Activated T-helper 1 cell treated with anti-CD3 and anti-CD28 coated beads, Interleukin-2, amount 50 U/mL, for 16 hours (primary cell): ENCODE results near the gene ZNF559.
"Not testable (repeated sequence)": the region's sequence is repeated elsewhere in the genome, so short reads cannot be mapped to it uniquely, and the experiment has no call there.

Experiments used
- DNase-seq, 2 donors: peaks; one replicate each; pipeline ENCODE4 v3.0.0-alpha.2; 2020; ENCODE audit warnings: low read depth in 1 of 2, low spot score in 1 of 2

The ZNF559 gene

DNA sequence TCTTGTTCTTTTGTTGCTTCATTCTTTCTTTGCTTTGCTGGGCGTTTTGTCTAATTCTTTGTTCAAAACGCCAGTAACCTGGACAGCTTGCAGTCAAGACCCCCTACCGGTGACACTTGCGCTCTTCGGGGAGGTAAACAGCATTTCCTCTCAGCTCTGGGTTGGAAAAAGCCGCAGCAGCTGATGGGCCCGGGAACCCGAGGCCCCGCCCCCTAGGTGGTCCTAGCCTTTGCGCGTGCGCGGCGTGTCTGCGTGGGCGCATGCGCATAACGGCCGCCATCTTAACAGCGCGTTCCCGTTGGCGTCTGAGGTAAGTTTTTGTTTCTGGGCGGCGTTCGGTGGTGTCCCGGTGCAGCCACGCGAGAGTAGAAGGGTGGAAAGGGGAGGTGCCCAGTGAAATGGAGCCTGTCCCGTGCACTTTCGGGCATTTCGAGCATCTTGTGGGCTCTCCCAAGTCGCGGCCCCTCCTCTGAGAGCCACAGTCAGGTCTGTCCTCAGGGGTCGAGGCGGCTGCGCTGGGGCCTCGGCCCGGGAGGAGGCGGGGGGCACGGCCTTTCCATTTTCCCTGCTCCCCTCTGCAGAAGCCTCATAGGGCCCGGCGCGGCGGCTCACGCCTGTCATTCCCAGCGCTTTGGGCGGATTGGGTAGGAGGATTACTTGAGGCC is at the start of gene ZNF559:
Gene ZNF559, plus strand, starts transcription at position 261 of the 665 bp plus-strand sequence. CDS start 14,371 bp downstream, outside the sequence.
- DNase-seq, result peak; percentile 94 to 95

DNA sequence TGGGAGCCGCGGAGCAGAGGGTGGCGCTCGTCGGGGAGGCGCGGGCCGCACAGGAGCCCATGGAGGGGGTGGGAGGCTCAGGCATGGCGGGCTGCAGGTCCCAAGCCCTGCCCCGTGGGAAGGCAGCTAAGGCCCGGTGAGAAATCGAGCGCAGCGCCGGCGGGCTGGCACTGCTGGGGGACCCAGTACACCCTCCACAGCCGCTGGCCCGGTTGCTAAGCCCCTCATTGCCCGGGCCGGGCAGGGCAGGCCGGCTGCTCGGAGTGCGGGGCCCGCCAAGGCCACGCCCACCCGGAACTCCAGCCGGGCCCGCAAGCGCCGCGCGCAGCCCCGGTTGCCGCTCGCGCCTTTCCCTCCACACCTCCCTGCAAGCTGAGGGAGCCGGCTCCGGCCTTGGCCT is 40.5 kb upstream of the ZNF559 start:
- DNase-seq, result peak in 1 of 2 donors; percentile 1

GRCh38 chr19:9289231-9289884 is 34.6 kb upstream of the ZNF559 start:
- DNase-seq, result no peak

GRCh38 chr19:9295411-9295849 is 28.5 kb upstream of the ZNF559 start:
- DNase-seq, result no peak

GRCh38 chr19:9296336-9296735 is 27.6 kb upstream of the ZNF559 start:
- DNase-seq, result no peak

GRCh38 chr19:9306443-9306842 is 17.5 kb upstream of the ZNF559 start:
- DNase-seq, result no peak

DNA sequence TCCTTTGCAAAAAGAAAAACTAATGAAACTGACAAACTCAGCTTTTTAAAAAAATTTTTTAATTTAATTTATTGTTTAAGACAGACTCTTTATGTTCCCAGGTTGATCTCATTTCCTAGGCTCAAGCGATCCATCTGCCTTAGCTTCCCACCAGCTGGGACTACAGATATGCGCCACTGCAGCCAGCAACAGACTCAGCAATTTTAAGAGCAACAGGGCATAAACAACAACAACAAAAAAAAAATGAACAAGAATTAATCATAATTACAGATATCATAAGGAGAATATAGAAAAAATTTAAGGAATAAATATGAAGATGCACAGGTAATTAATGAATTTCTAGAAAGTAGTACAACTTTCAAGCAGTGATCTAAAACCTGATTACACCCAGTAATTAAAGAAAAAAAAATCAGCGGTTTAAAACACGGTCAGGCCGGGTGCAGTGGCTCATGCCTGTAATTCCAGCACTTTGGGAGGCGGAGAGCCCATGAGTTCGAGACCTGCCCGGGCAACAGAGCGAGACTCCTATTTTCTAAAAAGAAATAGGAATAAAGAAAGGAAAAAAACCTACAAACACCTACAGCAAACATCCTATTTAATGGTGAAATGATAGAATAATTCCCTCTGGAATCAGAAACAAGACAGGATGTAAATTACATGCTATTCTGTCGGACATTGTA is 15.7 kb upstream of the ZNF559 start:
- no peak for DNase-seq

- DNase-seq, result peak; percentile 97 to 98
Measured at GRCh38 chr19:9309139-9309973, 14.6 kb upstream of the ZNF559 start, which contains the start of gene ZNF699. TSS of gene ZNF699 (minus strand) at chr19:9309838. CDS start at chr19:9305119, 4,719 bp downstream.

DNA sequence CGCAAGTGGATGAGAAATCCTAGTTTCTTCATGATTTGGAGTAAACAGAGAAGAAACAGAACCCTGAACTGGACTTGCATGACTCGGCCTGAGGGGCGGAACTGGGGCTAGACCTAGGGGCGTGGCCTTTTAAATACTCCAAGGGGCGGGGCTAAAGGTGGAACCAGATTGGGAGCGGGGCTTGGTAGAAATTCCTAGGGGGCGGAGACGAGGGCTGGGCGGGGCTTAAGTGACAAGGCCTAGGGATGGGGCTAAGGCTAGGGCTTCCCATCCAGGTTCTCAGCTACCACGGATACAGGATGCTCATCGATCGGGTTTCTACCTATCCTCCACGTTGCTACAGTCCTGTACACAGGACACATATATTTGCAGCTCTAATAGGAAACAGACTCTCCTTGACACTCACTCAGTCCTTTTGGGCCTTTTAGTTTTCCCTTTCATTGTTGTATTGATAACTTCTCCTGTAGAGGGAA is 14.0 kb upstream of the ZNF559 start:
- DNase-seq, result no peak

- DNase-seq, result no peak
Measured at GRCh38 chr19:9313756-9314155, 10.2 kb upstream of the ZNF559 start.

GRCh38 chr19:9321338-9321737 is 2.6 kb upstream of the ZNF559 start:
- no peak for DNase-seq

- not testable (repeated sequence) for DNase-seq
Measured at GRCh38 chr19:9321756-9322155, 2.2 kb upstream of the ZNF559 start.

DNA sequence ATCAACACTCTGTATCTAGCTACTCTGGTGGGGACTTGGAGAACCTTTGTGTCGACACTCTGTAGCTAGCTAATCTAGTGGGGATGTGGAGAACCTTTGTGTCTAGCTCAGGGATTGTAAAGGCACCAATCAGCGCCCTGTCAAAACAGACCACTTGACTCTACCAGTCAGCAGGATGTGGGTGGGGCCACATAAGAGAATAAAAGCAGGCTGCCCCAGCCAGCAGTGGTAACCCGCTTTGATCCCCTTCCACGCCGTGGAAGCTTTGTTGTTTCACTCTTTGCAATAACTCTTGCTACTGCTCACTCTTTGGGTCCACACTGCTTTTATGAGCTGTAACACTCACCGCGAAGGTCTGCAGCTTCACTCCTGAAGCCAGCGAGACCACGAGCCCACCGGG is 1.8 kb upstream of the ZNF559 start:
- not testable (repeated sequence) for DNase-seq

GRCh38 chr19:9323557-9323918 is 441 bp upstream of the ZNF559 start:
- peak; percentile 5 to 6 for DNase-seq

GRCh38 chr19:9324584-9324962 is 594 bp downstream of the ZNF559 start:
- DNase-seq, result no peak

- no peak for DNase-seq
Measured at GRCh38 chr19:9329999-9330398, 6.0 kb downstream of the ZNF559 start.

DNA sequence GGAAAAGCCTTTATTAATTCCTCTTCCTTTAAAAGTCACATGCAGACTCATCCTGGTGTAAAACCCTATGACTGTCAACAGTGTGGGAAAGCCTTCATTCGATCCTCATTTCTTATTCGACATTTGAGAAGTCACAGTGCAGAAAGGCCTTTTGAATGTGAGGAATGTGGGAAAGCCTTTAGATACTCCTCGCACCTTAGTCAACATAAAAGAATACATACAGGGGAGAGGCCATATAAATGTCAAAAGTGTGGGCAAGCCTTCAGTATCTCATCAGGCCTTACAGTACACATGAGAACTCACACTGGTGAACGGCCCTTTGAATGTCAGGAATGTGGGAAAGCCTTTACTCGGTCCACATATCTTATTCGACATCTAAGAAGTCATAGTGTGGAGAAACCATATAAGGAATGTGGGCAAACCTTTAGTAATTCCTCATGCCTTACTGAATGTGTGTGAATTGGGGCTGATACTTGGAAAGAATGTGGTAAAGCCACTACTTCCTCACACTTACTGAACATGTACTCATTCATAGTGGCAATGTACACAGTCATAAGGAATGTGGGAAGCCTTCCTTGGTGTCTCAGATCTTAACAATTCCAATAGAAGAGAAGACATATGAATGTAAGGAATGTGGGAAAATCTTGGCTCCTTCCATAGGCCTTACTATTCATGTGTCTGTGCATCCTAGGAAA is 18.8 kb downstream of the ZNF559 start:
- no peak for DNase-seq

DNA sequence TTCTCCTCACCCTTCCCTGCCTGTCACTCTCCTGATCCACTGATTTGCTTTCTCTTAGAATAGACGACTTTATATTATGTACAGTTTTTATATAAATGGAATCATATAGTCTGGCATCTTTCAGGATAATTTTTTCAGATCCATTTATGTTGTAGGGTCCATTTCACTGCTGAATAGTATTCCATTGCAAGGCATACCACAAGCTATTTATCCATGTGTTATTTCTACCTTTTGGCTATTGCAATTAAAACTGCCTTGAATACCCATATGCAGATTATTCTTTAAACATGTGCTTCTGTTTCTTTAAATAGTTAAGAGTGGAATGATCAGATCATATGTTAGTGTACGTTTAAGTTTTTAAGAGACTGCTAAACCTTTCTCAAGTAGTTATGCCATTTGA is 21.0 kb downstream of the ZNF559 start:
- no peak for DNase-seq

GRCh38 chr19:9348253-9348652 is 24.3 kb downstream of the ZNF559 start:
- DNase-seq, result no peak

- no peak for DNase-seq
Measured at GRCh38 chr19:9348671-9349070, 24.7 kb downstream of the ZNF559 start.

DNA sequence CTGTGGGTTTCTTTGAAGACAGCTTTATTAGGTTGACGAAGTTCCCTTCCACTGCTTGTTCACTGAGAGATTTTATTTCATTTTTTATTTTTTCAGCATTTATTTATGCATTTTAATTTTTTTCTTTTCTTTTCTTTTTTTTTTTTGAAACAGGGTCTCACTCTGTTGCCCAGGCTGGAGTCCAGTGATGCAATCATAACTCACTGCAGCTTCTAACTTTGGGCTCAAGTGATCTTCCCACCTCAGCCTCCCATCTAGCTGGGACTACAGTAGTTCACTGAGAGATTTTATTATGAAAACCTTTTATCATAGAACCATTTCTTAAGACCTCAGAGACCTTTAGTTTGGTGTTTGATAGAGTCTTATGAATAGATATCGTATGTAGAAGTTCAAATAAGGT is 28.5 kb downstream of the ZNF559 start:
- DNase-seq, result no peak
